ENCODE measurements around the gene AMMECR1. TPM values are rescaled to one million over a fixed set of nuclear protein-coding genes. Genes with fewer than 3 reads are reported as not detected.

AMMECR1 gene
- total RNA-seq, 4 donors from 2014 or later = 7.4 to 10.0 (median 8.2) TPM

DNA sequence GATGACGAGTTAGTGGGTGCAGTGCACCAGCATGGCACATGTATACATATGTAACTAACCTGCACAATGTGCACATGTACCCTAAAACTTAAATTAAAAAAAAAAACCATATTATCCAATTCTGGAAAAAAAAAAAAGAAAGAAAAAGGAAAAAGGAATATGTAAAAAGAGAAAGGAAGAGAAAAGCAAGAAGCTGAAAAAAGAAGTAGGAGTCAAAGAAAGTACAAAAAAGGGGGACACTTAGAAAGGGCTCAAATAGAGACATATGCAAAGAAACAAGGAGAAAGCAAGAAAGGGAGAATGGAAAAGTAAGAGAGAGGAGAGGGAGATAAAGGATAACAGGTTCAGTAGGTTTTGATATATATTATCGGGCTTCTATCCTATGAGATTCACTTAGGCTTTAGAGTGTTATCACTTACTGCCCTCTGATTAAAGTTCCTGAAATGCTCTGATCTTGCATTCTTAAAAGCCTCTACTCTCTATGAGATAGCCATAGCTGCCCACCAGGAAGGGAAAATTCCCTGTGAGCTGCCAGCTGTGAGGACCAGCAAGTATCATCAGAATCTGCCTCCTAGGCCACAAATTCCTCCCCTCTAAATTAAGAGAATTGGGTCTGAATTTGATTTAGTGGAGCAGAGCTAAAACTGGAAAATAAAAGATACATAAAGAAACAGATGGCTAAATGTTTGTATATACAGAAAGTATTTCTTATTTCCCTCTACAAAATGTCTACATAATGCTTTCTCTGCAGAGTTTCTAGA is 95.2 kb downstream of the AMMECR1 start:
- Histone ChIP-seq H3K9me3 (no peaks in the 10 kb centered on the region), H3K27me3 (no peaks in the 10 kb centered on the region), H3K36me3 (no peaks in the 10 kb centered on the region), H3K4me3 (no peak overlapping the region), H3K4me1 (no peaks in the 10 kb centered on the region), H3K27ac (no peak overlapping the region)
- no peak for DNase-seq
- TF ChIP-seq, protein P1, sequence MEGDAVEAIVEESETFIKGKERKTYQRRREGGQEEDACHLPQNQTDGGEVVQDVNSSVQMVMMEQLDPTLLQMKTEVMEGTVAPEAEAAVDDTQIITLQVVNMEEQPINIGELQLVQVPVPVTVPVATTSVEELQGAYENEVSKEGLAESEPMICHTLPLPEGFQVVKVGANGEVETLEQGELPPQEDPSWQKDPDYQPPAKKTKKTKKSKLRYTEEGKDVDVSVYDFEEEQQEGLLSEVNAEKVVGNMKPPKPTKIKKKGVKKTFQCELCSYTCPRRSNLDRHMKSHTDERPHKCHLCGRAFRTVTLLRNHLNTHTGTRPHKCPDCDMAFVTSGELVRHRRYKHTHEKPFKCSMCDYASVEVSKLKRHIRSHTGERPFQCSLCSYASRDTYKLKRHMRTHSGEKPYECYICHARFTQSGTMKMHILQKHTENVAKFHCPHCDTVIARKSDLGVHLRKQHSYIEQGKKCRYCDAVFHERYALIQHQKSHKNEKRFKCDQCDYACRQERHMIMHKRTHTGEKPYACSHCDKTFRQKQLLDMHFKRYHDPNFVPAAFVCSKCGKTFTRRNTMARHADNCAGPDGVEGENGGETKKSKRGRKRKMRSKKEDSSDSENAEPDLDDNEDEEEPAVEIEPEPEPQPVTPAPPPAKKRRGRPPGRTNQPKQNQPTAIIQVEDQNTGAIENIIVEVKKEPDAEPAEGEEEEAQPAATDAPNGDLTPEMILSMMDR (IDR thresholded peaks at IDR 0.05) = no peak
- TF ChIP-seq POLR2A (IDR thresholded peaks at IDR 0.05) = no peak

DNA sequence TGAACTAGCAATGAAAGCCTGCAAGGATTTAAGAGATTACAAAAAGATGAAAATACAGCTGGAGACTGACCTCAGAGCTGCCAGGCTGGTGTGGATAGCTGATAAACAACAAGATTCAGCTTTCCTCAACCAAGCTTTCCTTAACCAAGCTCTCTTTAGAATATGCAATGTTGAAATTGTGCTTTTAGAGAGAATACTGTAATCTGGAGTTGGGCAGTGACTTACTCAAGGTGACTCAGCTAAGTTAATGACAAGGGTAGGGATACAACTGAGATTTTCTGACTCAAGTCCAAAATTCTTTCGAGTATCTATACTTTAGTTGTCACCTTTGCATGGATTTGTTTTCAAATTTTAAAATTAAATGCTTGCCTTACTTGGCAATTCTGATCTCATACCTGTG is 98.0 kb downstream of the AMMECR1 start:
- no peak for TF ChIP-seq POLR2A (IDR thresholded peaks at IDR 0.05)
- H3K4me1 ChIP-seq = no peaks in the 10 kb centered on the region
- DNase-seq = no peak
- H3K4me3 ChIP-seq = no peak overlapping the region
- H3K36me3 ChIP-seq = no peaks in the 10 kb centered on the region
- H3K27ac ChIP-seq = no peak overlapping the region
- H3K9me3 ChIP-seq = no peaks in the 10 kb centered on the region
- no peaks in the 10 kb centered on the region for H3K27me3 ChIP-seq

DNA sequence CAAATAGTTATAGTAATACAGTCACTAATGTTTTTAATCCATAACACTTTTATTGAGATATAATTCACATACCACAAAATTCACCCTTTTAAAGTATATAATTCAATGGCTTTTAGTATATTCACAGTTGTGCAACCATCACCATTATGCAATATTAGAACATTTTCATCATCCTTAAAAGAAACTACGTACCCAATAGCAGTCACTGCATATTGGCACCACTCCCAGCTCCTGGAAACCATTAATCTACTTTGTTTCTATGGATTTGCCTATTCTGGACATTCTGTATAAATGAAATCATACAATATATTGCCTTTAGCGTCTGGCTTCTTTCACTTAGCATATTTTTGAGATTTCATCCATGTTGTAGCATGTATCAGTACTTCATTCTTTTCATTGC is 99.3 kb downstream of the AMMECR1 start:
- Histone ChIP-seq H3K9me3 (no peaks in the 10 kb centered on the region), H3K27me3 (no peaks in the 10 kb centered on the region), H3K4me1 (no peaks in the 10 kb centered on the region), H3K27ac (no peak overlapping the region), H3K4me3 (no peak overlapping the region), H3K36me3 (no peaks in the 10 kb centered on the region)
- DNase-seq = no peak
- no peak for TF ChIP-seq POLR2A (IDR thresholded peaks at IDR 0.05)
- TF ChIP-seq, protein P1 (IDR thresholded peaks at IDR 0.05) = no peak

DNA sequence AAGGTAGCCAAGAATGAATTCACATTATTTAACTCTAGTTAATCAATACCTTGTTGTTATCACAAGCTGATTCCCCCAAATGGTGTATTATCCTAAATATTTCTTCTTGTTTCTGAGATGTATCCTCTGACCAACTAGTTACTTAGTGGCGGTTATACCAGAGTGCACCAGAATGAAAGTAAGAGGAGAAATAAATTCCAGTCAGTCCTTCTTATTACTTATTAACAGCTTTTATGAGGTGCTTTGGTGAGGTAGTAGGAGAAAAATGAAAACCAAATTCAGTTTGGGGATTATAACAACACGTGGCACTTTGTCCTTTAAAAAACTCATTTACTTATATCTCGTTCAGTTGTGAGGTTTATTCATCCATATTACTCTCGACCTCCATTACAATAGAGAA is 101.9 kb downstream of the AMMECR1 start:
- no peaks in the 10 kb centered on the region for H3K36me3 ChIP-seq
- no peaks in the 10 kb centered on the region for H3K9me3 ChIP-seq
- no peak for DNase-seq
- no peaks in the 10 kb centered on the region for H3K27me3 ChIP-seq
- no peak overlapping the region for H3K4me3 ChIP-seq
- no peak overlapping the region for H3K27ac ChIP-seq
- H3K4me1 ChIP-seq = no peaks in the 10 kb centered on the region
- TF ChIP-seq POLR2A (IDR thresholded peaks at IDR 0.05) = no peak
- TF ChIP-seq, protein P1 (IDR thresholded peaks at IDR 0.05) = no peak

DNA sequence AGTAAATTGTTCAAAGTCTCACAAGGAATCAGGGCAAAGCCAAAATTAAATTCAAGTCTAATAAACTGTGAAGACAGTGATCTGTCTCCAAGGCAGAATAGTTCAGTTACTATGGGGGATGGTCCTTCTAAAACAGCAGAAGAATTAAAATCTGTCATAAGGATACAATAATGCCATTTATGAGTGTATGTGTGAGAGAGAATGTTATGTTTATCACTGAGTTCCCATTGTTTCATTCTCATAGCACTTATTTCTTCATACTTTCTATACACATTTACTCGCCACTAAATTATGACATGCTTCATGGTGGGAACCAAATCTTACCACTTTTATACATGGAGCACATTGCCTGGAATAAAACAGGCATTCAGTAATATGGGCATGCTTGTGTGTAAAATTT is 102.5 kb downstream of the AMMECR1 start:
- Histone ChIP-seq H3K27ac (no peak overlapping the region), H3K36me3 (no peaks in the 10 kb centered on the region), H3K9me3 (no peaks in the 10 kb centered on the region), H3K4me3 (no peak overlapping the region), H3K4me1 (no peaks in the 10 kb centered on the region), H3K27me3 (no peaks in the 10 kb centered on the region)
- no peak for DNase-seq
- TF ChIP-seq, protein P1 (IDR thresholded peaks at IDR 0.05) = no peak
- TF ChIP-seq POLR2A (IDR thresholded peaks at IDR 0.05) = no peak

DNA sequence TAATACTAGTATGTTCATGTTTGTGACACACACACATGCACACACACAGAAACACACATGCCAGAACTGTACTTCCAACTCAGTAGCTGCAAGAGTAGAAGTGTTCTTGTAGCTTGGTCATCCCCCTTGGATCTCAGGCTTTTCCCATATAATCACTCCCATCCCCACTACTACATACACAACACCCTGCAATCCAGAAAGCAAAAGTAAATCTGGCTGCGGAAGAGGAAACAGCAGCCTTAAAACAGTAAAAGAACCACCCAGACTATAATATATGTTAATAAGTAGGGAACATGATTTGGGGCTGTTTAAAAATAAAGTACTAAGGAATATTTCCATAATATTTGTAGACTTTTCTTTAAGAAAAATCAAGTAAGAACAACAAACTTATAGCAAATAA is 103.2 kb downstream of the AMMECR1 start:
- no peak for TF ChIP-seq POLR2A (IDR thresholded peaks at IDR 0.05)
- TF ChIP-seq, protein P1 (IDR thresholded peaks at IDR 0.05) = no peak
- Histone ChIP-seq H3K27me3 (no peaks in the 10 kb centered on the region), H3K36me3 (no peaks in the 10 kb centered on the region), H3K9me3 (no peaks in the 10 kb centered on the region), H3K27ac (no peak overlapping the region), H3K4me1 (no peaks in the 10 kb centered on the region), H3K4me3 (no peak overlapping the region)
- DNase-seq = no peak
